GM19025 (cell line): ENCODE data around the gene MYRIP.
"Not testable (repeated sequence)": the region's sequence is repeated elsewhere in the genome, so short reads cannot be mapped to it uniquely, and the experiment has no call there.

Experiments used
- ATAC-seq: cut with Tn5 transposase; IDR thresholded peaks from one replicate; pipeline ENCODE4 v1.9.1; 2021; ENCODE audit warnings: mild to moderate bottlenecking, low read depth, moderate library complexity; ENCODE audit not compliant: unreplicated experiment

The MYRIP gene

DNA sequence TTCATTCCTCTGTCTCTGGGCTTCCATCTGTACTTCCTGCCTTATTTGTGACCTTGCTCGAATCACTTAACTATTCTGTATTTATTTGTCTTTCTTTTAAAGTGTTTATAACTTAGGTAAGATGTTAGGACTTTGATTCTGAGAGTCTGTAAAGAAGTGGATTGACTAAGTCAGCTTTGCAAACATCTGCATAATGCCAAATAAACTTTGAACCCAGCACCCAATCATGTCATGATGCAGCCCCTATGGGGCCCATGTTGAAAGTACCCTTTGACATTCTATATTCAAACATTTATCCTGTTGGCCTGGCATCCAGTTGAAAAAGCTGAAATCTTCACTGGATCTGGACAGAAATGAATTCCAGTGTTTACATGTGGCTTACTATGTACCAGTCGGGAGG is 3.8 kb upstream of the MYRIP start:
- ATAC-seq = no peak

DNA sequence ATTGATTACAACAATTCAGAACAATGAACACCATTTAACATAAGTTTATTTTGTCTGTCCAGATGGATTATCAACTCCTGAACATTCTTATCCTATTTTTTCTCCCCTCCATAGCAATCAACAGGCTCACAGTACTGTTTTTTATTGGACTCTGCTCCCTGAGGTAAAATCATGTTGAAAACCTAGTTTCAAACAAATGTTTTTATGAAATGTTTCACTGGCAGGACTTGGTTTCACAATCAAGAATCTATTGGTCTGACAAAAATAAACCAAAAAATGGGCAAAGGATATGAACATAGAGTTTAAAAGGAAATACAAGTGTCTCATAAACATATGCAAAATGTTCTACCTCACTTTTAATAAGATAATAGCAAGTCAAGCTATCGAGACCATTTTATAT is 2.6 kb upstream of the MYRIP start:
- no peak for ATAC-seq

DNA sequence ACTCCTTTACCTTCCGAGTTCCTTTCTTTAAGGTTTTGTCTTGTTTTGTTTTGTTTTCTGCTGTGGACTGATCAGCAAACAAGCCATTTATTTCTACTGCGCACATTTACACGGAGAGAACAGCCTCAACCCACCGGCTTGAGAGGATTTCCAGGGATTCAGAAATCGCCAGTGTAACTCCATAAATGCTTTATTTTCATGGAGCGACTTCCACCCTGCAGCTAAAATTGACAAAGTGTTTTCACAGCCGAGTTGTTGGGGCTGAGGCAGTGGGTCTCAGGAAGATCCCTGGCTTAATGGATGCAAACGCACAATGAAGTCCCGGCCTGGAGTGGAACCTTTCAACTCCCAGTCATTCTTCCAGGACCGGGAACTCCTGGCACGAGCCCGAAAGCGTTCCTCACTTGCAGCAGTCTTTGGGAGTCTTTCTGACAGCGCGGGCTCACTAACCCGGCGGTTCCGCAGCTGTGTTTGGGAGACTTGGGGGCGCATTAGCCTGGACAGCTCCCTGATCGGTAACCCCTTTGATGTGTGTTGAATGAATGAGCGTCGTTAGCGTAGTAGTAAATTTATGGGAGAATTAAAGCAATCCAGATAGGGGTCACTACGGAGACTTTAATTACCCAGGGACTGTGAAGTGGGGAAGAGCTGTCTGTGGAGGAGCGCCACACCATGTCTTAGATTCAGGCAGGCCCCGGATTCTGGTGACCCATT is 785 bp upstream of the MYRIP start:
- no peak for ATAC-seq

DNA sequence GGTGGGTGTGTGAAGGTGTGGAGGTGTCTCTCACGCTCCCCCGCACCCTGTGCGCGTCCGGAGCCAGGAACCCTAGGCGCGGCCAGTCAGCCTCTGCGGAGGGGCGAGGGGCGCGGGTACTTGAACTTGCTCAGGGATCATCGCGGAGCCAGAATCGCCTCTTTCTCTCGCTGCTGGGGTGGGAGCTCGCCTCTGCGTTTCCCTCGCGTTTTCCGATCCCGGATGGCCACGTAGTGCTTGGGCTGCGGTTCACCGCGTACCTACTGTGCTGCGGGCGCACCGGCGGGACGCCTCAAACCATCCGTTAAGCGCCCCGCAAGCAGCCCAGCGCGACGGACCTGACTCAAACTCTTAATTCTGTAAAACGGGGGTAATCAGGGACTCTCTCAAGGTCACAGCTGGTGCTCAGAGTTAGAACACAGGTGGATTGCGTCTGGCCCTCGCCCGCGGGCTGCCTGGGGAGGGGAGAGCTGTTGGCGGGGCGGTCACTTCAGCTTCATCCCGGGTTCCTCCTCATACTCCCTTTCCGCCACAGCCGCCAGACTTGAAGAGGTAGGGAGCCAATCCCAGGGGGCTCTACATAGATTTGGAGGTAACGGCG is 686 bp downstream of the MYRIP start:
- peak; percentile 3 for ATAC-seq

DNA sequence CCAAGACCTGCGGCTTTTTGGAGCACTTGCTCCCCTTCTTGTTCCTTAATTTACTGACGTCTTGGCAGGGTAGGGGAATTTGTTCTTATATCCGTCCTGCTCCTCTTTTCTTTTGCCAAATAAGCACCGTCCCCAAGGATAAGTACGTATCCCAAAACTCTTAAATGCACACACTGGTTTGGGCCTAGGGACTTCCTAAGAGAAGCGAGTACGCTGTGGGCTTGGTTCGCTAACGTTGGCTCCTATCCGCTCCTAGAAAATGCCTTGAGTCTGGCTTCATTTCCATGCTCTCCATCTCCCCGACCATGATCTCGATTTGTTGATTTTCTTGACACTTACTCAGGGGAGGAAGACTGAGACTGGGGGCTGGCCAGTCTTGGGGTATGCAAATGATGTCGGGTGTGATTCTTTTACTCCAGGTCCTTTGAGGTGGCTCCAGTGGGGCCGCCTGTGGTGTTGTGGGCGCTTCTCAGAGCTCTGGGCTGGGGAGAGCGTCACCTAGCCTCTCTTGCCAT is 1.3 kb downstream of the MYRIP start:
- no peak for ATAC-seq

DNA sequence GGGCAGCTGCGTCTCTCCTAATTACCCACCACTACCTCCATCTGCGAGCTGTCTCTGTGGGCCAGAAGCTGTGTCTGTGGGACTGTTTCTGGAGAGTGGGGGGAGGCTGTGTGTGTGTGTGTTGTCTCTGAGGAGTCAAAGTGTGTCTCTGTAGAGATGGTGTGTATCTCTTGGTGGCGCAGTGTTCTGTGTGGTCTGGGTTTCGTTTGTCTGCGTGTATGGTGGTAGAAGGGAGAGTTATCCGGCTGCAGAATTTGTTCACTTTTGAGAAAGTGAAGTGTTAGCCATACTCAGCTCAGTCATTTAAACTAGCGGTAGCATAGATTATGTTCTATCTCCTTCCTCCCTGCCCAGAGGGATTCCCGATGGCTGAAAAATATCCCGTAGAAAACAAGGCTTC is 2.2 kb downstream of the MYRIP start:
- ATAC-seq = no peak

DNA sequence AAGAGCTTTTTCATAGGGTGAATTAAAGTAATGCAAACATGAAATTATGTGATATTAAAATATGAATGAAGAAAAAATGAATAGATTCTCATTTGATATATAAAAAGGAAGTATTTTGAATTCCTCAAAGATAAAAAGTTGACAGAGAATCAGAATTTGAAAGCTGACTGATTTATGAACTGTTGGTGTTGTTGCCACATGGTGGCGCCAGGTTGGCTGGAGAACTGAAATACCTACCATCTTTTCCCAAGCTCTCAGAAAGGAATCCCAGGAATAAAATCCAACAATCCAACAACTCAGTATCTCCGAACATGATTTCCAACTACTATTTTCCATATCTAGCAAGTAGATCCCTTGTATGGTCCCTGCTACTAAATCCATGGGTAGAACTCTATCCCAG is 3.1 kb downstream of the MYRIP start:
- no peak for ATAC-seq

DNA sequence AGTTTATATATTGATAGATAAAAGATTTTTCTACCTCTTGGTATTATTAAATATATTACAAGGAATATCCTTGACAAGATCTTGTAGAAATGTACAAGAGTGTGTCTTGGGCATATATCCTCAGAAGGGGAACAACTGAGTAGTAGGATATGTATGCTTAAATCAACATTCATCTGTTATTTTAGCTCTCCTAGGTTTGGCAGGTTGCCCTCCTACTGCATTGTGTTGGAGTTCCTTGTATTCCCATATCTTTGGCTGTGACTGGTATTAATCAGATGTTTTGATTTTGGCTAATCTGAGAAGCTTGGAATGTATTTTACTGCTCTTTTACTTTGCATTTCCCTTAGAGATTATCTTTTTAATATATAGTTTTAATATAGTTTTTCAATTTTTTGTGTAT is 4.6 kb downstream of the MYRIP start:
- ATAC-seq = no peak

DNA sequence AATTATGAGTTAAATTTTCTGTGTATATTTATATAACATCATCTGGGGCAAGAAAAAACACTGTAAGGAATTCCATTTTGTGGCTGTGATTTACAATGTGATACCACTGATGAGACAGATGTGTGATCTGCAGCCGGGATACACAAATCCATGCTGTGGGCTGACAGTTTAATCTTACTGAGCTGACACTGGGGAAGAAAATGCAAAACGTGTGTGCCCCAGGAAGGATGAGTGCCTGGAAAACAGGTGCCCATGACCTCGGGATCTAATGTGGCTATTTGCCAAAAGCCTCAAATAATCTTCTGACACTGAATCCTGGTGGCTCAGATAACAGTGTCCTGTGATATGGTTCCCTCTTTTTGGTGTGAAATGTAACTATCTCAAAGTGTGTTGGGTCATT is 10.5 kb downstream of the MYRIP start:
- no peak for ATAC-seq

DNA sequence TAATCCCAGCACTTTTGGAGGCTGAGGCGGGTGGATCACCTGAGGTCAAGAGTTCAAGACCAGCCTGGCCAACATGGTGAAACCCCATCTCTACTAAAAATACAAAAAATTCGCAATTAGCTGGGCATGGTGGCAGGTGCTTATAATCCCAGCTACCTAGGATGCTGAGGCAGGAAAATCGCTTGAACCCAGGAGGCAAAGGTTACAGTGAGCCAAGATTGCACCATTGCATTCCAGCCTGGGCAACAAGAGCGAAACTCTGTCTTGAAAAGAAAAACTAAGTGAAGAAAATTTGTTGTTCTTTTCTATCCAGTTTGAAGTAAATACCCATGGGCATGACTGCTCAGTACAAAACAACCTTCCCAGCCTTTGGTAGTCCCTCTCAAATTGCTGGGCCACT is 24.4 kb downstream of the MYRIP start:
- ATAC-seq = not testable (repeated sequence)

DNA sequence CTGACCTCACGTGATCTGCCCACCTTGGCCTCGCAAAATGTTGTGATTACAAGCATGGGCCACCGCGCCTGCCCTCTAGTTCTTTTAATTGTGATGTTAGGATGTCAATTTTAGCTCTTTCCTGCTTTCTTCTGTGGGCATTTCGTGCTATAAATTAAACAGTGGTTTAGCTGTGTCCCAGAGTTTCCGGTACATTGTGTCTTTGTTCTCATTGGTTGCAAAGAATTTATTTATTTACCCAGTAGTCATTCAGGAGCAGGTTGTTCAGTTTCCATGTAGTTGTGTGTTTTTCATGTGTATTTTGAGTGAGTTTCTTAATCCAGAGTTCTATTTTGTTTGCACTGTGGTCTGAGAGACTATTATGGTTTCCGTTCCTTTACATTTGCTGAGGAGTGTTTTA is 30.1 kb downstream of the MYRIP start:
- no peak for ATAC-seq

DNA sequence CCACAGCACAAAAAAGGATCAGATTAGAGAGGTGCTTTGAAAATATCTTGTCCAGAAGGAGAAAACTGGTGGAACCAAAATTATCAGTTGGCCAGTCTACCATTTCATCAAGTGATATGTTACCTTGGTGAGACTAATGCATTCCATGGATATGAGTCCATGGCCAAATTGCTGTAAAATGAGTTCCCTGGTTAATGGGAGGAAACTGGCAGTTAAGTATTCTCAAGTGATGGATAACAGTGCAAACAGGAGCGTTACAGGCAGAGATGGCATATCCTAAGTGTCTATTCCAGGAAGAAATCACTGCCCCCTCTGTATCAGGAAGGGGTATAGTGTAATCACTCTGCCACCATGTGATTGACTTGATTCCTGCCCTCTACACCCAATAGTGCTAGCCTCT is 34.0 kb downstream of the MYRIP start:
- ATAC-seq = no peak

DNA sequence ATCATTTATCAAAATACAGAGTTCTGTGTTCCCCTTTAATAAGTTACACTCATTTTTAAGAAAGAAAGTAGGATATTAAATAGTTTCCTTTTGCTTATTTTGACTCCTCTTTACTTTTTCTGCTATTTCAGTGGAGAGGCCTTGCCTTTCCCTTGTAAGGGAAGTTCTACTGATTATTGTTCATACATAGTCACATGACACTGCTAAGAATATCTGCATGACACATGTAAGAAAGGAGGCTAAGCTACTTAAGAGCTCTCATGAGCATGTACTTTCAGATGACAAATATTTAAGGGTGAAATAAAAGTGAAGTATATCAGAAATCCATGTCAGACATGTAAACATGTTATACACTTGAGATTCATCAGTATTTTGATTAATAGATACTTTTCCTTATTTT is 39.0 kb downstream of the MYRIP start:
- no peak for ATAC-seq

DNA sequence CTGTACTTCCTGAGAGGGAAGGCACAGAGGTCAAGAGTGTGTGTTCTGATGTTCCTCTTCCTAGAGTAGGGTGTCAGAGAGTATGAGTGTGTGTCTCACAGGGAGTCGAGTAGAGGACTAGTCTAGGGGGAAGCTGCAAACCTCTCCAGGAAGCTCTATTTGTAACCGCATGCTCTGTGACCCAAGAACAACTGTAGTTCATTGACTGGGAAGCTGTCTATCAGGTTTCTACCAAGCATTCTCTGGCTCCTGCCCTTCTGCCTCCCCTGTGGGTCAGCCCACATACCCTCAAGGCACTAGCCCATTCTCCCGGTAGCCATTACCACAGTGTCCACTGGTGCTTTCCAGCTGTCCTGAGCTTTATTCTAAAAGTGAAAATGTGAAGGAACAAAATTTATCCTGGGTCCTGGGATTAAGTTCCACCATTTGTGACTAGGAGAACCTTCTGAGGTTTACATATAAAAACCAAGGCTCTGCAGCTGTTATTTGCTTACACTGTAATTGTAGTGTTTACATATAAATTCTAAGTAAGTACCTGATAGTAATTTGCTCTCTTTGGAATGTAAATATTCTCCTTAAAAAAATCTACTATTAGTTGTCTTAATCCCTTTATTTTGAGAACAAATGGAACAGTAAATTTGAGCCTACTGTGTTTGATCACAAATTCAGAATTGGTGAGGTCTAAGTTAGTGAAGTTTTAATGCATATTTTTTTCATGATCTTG is 40.7 kb downstream of the MYRIP start:
- no peak for ATAC-seq

DNA sequence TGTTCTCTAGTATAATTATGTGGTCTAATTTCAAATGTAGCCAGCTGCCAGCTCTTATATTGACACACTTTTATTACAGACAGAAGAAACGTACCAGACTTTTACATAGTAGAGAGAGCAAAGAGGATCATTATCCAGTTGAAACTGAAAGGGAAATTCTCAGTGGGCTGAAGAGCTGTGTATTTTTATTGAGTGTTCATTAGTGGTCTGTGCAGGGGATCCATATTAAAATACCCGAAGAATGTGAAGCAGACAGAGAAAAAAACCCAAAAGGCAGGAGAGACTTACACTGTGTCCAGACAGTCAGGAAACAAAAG is 41.3 kb downstream of the MYRIP start:
- ATAC-seq = no peak

DNA sequence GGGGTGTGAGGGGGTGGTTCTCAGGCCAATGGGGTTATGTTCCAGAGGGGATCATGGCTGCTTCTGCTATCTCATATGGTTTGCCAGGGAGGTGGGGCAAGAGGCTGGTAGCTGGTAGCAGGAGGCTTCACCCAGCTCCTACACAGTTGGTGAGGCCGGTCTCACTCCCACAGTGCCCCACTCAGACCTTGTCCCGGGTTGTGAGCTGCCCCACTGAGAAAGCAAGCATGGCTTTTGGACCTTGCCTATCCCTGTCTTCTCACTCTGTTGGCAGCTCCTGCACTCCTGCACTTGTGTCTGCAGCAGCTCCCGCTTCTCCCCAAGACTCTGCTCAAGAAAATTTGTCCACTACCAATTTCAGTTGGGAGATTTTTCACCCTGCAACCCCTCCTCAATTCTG is 46.1 kb downstream of the MYRIP start:
- ATAC-seq = no peak

DNA sequence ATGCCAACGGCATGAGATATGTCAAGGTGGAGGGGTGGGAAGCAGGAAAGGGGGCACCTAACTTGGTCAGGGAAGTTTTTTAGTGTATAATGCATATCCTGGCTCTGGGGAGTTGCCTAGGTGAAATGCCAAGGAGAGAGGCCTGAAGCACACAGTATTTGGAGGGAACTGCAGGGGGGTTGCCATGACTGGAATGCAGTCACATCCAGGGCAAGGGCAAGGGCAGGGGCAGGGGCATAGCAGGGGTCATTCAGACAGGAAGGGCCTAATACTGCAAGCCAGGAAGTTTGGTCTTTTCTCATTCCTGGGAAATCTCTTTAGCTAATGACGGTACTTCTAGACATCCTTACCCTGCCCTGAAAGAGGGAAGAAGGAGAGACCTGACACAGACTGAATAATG is 60.5 kb downstream of the MYRIP start:
- no peak for ATAC-seq

DNA sequence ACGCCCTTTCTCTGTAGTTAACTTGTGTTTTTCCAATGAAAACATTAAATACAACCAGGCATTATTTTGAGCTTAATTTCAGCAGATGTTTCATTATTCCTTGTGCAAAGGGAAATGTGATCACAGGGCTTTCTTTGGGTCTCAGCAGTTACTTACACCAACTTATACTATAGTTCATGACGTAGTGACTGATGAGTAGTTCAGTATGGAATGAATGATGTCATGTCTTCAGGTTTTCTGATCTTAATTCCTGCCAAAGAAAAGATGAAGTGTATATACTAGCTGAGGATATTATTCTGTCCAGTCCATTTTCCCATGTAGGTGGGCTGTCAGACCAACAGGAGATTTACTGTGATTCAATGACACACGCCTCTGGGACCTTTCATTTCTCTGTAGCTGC is 61.3 kb downstream of the MYRIP start:
- no peak for ATAC-seq

DNA sequence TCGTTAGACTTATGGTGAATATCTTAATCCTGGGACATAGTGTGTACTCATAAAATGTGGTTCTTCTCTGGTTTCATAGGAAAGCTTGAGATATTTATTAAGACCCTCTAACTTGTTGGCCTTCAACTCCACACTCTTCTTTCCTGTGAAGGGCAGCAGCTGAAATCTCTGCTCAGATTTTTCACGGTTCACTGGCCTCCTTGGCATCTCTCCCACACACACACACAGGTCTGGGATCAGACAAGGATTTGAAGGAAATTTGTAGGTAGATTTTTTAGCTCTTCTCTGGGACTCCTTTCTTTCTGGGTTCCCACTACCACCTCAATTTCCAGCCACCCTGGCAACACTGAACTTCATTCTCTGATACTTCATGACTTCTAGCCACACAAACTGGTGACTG is 70.2 kb downstream of the MYRIP start:
- no peak for ATAC-seq

DNA sequence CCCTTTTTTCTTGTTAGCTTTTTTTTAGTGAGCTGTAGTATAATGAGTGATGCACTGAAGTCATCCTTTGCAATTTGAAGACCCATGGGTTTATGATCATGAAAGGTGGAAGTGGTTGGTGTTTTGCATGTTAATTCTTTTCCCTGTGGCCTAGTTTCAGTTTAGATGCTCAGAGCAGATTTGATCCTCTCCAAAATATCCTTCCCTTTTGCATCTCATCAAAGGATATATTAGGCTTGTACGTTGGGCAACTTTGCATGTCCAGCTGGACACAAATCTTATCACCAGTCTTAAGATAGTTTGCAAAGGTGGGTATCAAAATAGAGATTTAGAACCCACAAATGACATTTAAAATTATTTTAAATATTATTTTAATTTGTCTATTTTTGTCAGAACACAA is 72.7 kb downstream of the MYRIP start:
- ATAC-seq = no peak

DNA sequence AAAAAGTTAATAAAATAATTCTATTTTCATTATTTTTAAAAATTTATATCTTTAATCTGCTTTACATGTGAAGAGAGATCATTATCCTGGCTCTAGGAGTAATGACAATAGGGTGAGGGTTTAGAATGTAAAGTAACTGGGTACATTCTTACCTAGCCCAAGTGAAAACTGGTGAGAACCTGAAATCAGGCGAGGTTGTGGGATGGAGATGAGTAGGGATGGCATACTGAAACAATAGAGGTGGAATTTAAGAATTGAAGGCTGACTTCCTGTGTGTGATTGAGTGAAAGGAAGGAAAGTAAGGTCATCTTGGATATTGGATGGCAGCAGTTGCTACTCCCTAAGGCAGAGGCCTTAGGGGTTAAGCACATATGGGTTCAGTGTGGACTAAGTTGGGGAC is 82.7 kb downstream of the MYRIP start:
- ATAC-seq = no peak

DNA sequence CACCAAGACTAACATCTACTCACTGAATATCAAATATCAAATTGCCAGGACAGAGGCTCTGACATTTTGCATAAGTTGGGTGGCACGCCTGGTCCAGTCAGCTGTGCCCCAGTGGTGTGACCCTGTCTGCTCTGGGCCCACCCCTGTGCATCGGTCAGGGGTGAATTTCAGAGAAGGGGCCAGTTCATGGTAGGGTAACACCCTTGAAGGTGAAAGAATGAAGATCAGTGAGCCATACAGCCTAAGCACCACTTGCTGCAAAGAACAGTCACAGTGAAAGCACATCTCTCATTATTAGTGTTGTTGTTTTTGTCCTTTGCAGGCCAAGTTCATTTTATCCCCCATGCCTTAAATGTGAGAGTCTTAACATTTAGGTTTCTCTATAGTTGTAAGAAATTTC is 86.8 kb downstream of the MYRIP start:
- ATAC-seq = no peak
